ENCODE results near the gene LCN15. TPM values are rescaled to one million over a fixed set of nuclear protein-coding genes. Genes with fewer than 3 reads are reported as not detected.

LCN15 gene
- total RNA-seq, 2 experiments from 2014 or later, result not detected

GRCh38 chr9:136743639-136744211 lies 20.6 kb downstream of the LCN15 start:
- Histone ChIP-seq H3K36me3 (ENCODE audit: insufficient read depth, low read length) (no peaks in the 10 kb centered on the region), H3K27ac (ENCODE audit: low read depth, low read length, poor library complexity, severe bottlenecking) (no peak overlapping the region), H3K9me3 (ENCODE audit: low read length) (no peaks in the 10 kb centered on the region), H3K9me2 (ENCODE audit: insufficient read depth, low read length) (no peaks in the 10 kb centered on the region), H2AFZ (ENCODE audit: low read length) (no peak overlapping the region), H3K4me2 (ENCODE audit: low read length) (no peak overlapping the region), H3K79me2 (ENCODE audit: insufficient read depth, low read depth, low read length) (no peaks in the 10 kb centered on the region), H3K4me3 (ENCODE audit: low read depth, low read length, poor library complexity, severe bottlenecking) (no peak overlapping the region), H3K4me1 (ENCODE audit: insufficient read depth, low read length, poor library complexity, severe bottlenecking) (peaks cover 6% of the 10 kb centered on the region), H4K20me1 (ENCODE audit: insufficient read depth, low read length) (no peaks in the 10 kb centered on the region)
- POLR2A ChIA-PET, result no interaction called here
- TF ChIP-seq EZH2phosphoT487 (IDR thresholded peaks at IDR 0.05; ENCODE audit: borderline replicate concordance, low read depth, low read length) (no peak), CTCF (conservative IDR thresholded peaks at IDR 0.05; ENCODE audit: low read length) (no peak)
- no TSS peak for BruUV-seq (replicated peaks)
- DNase-seq (ENCODE audit: low spot score), result no peak
- intact Hi-C loops (cut with micrococcal nuclease; ENCODE audit: unreplicated experiment), result no loop called here
- CTCF ChIA-PET (ENCODE audit: unreplicated experiment), result no interaction called here

GRCh38 chr9:136742591-136743391 lies 21.5 kb downstream of the LCN15 start, which contains the start of gene LCN10:
Gene LCN10 (minus strand): TSS chr9:136742940. CDS start chr9:136742903, 37 bp downstream.
- intact Hi-C loops (cut with micrococcal nuclease; ENCODE audit: unreplicated experiment), result no loop called here
- H4K20me1 ChIP-seq (ENCODE audit: insufficient read depth, low read length), result no peaks in the 10 kb centered on the region
- BruUV-seq (replicated peaks), result no TSS peak
- peaks cover 6% of the 10 kb centered on the region for H3K4me1 ChIP-seq (ENCODE audit: insufficient read depth, low read length, poor library complexity, severe bottlenecking)
- H3K9me3 ChIP-seq (ENCODE audit: low read length), result no peaks in the 10 kb centered on the region
- no peak for TF ChIP-seq EZH2phosphoT487 (IDR thresholded peaks at IDR 0.05; ENCODE audit: borderline replicate concordance, low read depth, low read length)
- no peak for TF ChIP-seq CTCF (conservative IDR thresholded peaks at IDR 0.05; ENCODE audit: low read length)
- no peak within 1 kb of the TSS for H3K27ac ChIP-seq (ENCODE audit: low read depth, low read length, poor library complexity, severe bottlenecking)
- H3K36me3 ChIP-seq (ENCODE audit: insufficient read depth, low read length), result no peaks in the 10 kb centered on the region
- no peak for DNase-seq (ENCODE audit: low spot score)
- no peak within 1 kb of the TSS for H3K4me2 ChIP-seq (ENCODE audit: low read length)
- POLR2A ChIA-PET, result no interaction called here
- no peaks in the 10 kb centered on the region for H3K9me2 ChIP-seq (ENCODE audit: insufficient read depth, low read length)
- H2AFZ ChIP-seq (ENCODE audit: low read length), result no peak within 1 kb of the TSS
- no peaks in the 10 kb centered on the region for H3K79me2 ChIP-seq (ENCODE audit: insufficient read depth, low read depth, low read length)
- no peak within 1 kb of the TSS for H3K4me3 ChIP-seq (ENCODE audit: low read depth, low read length, poor library complexity, severe bottlenecking)
- CTCF ChIA-PET (ENCODE audit: unreplicated experiment), result no interaction called here

Measured in OCI-LY7 (cell line).